HG02840 (cell line): ENCODE data around the gene FBN2.

Source experiments
- ATAC-seq: cut with Tn5 transposase; IDR thresholded peaks from one replicate; pipeline ENCODE4 v1.9.1; 2021; ENCODE audit warnings: mild to moderate bottlenecking, moderate library complexity, moderate number of reproducible peaks; ENCODE audit not compliant: unreplicated experiment, low FRiP score

The FBN2 gene

GRCh38 chr5:128264564-128265360 lies 273.3 kb downstream of the FBN2 start:
- no peak for ATAC-seq

- no peak for ATAC-seq
These were observed 274.7 kb downstream of the FBN2 start for GRCh38 chr5:128263357-128263756.

DNA sequence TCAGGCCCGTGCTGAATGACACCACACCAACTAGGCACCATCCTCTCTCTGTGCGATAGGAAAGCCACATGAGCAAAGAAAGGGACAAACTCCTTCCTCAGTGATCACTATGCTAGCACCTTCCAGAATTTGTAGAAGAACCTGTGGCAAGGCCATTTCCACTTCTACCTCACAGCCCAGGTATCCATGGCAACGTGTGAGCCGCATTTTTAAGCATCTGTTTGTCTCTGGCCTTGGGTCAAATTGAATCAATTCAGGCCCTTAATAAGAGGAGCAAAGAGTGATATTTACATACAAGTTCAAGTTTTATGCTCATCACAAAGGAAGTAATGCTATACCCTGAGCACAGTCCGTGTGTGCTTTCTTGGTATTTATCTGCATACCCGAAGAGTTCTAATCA lies 275.1 kb downstream of the FBN2 start:
- no peak for ATAC-seq

GRCh38 chr5:128259607-128260021 lies 278.4 kb downstream of the FBN2 start:
- no peak for ATAC-seq

DNA sequence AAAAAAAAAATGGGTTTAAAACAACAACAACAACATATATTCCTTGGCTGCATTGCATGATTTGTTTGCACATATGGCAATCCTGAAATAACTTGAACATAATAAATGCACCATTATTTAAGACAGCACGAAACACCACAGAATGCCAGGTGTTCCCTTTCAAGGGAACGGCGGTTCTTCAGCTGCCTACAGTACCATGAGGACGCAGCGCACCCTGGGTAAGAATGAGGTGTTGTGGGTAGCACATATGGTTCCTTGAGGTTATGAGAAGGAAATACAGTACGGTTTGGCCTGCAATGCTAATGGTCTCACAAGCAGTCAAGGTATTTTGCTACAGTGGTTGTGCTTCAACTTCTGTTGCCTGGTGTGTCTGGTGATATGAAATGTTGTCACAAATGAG lies 279.7 kb downstream of the FBN2 start:
- ATAC-seq = no peak

DNA sequence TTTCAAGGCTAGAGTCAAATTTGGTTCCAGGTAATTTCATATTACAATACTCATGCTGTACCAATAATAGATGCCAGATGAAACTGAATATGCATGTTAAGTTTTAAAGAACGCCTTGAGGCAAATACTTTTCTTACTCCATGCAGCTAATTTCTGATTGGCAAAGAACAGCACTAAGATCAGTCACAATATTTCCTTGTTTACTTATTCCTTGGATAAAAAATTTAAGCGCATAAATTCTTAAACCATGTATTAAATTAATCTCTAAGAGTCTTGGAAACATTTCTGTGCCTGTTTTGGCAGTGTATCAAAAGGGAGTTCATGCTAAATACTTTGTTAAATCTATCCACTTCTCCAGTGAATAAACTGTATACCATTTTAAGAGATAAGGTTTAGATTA lies 281.0 kb downstream of the FBN2 start:
- no peak for ATAC-seq

- no peak for ATAC-seq
These were observed 283.3 kb downstream of the FBN2 start for GRCh38 chr5:128254789-128255188.

DNA sequence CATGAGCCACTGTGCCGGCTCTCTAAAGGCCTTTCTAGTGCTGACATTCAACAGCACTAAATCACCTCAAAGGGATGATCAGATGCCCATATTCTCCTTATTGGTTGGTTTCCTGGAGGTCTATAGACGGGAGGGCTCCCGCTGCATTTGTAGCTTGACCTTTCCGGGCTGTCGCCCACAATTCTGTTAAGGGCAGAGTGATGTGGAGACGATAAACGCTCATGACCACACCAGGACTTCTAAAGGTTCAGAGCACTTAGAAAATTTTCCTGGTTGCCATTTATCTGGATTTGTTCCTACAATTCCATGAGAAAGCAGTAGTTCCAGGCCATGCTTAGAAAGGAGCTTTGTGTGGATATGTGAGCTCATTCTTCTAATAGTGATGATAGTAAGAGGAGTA lies 284.2 kb downstream of the FBN2 start:
- no peak for ATAC-seq

- ATAC-seq = no peak
These were observed 284.9 kb downstream of the FBN2 start for GRCh38 chr5:128253161-128253560.

- no peak for ATAC-seq
These were observed 285.3 kb downstream of the FBN2 start for GRCh38 chr5:128252756-128253155.

DNA sequence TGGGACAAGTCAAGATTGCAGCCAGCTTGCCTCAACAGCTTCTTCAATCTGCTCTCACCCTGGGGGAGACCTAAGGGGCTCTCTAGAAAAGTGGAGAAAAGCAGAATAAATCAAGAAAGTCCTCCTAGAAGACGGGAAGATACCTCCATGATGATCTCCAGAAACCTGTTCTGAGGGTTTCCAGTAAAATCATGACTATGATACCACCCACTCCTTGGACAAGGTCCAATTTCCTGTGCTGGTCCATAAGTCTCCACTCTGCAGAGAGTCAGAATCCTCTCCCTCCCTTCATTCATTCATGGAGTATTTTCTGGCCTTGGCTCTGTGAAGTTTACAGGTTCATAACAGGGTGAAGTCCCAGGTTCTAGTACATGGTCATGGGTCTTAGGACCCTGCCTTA lies 285.8 kb downstream of the FBN2 start:
- no peak for ATAC-seq

DNA sequence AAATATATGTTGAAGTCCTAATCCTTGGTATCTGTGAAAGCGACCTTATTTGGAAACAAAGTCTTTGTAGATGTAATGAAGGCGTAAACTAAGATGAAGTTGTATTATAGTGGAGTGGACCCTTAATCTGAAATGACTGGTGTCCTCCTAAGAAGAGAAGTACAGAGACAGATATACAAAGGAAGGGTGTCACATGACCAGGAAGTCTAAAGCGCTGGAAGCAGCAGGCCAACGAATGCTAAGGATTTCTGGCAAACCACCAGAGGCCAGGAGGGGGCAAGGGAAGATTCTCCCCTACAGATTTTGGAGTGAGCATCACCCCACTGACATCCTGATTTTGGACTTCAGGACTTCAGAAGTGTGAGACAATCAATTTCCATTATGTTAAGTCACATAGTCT lies 292.1 kb downstream of the FBN2 start:
- no peak for ATAC-seq

DNA sequence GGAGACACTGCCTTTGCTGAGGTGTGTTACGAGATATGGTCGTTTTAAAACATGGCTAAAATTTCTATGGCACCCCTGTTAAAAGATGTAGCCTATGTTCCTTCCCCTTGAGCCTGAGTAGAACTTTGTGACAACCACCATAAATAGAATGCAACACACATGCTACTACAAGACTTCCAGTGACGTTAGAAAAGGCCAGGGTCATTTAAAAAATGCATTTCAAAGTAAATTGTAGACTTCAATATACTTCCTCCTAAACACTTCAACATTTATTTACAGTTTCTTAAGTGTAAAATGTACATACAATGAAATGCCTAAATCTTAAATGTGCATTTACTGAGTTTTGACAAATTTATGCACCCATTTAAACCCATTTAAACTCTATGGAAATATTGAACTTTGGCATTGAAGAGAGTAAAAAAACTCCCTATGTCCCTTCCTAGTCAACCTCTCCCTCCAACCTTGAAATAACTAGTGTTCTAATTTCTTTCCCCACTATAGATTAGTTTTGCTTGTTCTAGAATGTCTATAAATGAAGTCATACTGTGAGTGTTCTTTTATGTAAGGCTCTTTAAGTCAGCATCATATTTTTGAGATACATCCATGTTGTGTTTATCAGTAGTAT lies 294.0 kb downstream of the FBN2 start:
- no peak for ATAC-seq

DNA sequence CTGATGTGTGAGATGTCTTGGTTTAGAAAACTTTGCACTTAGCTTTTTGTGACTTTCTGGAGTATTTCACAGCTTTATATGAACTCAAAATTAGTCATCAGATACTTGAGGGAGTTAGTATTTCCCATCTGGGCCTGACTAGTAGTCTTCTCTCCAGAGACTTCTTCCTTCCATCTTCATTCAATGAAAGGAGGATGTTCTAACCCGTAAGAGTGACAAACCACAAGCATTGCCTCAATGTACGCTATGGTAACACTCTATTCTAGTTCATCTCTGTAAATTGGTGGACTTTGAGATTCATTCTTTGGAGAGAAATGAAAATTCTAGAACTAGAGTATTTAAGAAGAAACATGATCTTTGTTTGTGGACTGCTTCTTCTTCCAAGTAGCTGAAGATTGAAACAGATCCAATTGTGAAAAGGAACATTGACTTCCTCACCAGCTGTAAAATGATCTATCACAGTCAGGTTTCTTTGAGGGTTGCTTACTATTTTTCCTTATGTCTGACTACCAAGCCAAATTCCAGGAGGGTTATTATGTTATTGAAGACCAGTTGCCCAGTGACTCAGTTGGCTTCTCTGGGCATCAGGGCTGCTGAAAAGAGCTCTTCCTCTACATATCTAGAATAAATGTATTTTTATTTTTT lies 296.9 kb downstream of the FBN2 start:
- no peak for ATAC-seq

DNA sequence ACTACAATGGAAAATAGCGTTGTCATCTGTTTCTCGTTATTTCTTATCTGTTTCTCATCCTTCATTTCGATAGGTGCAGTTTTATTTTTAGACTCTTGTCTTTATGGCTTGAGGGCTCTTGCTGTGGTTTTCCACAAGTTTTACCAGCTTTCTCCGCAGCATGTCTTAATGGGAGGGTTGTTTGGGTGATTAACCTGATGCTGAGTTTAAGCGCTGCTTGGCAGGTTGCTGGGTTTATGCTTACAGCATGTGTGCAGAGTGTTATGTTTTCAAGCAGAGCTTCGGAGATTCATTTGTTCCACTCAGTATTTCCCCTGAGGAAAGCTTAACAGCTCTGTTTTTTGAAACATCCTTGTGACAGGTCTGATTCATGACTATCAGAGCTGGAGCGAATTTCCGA lies 300.5 kb downstream of the FBN2 start:
- no peak for ATAC-seq

GRCh38 chr5:128237000-128237399 lies 301.0 kb downstream of the FBN2 start:
- ATAC-seq = no peak

DNA sequence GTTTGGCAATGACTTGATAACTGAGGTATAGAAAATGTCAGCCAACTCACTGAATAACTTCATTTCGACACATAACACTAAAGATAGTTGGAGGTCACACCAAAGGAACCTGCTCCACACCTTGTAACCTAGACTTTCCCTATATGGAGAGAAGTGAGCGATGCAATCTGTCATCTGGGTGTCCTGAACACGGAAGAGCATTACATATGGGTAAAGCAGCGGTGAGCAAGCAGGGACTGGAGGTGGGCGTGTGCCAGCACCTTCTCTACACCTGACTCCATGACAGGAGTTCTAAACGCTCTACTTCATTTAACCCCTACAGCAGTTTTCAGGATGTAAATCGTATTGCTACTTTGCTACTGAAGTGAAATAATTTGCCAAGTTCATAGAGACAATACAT lies 301.7 kb downstream of the FBN2 start:
- ATAC-seq = no peak

DNA sequence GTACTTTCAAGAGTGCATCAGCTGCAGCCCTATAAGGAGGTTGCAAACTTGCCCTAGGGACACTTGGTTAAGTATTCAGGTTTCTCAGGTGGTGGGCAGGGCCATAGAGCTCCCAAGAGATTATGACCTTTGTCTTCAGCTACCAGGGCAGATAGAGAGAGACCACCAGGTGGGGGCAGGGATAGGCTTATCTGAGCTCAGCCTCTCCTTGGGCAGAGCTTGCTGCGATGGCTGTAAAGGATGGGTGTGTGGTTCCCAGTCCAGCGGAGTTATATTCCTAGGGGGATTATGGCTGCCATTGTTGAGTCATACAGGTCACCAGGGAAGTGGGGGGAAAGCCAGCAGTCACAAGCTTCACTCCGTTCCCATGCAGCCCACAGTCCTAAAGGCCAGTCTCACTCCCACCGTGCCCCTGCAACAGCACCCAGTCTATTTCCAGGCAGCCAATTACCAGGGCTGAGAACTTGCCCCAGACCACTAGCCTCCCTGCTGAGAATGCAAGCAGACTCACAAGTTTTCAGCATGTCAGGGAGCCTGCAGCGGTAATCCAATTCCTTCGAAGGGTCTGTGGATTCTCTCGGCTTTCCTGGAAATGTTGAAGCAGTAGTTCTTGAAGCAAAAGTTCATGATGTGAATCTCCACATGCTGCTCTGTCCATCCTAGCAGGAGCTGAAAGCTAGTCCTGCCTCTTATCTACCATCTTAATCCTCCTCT lies 303.0 kb downstream of the FBN2 start:
- ATAC-seq = no peak

DNA sequence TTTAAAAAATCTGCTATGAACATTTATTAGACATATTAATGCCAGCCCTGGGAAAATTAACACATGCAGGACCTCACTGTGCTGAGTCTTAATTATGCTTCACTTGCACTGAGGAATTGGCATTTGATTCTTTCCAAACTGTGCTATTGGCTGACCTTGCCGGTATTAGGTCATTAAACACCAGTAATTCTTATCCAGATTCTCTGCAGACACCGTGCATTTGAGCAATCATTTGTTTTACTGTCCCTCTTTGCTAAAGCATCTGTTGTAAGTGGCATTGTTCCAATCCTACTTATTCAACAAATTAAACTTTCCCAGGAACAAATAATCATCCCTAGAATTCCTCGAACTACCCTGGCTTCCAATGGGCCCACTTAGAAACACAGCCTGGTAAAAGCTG lies 309.5 kb downstream of the FBN2 start:
- no peak for ATAC-seq

GRCh38 chr5:128228008-128228407 lies 310.0 kb downstream of the FBN2 start:
- no peak for ATAC-seq
